HG02610 (cell line): ENCODE data around the gene COL18A1.
"Not testable (repeated sequence)": the region's sequence is repeated elsewhere in the genome, so short reads cannot be mapped to it uniquely, and the experiment has no call there.

Experiments
- ATAC-seq: cut with Tn5 transposase; IDR thresholded peaks from one replicate; pipeline ENCODE4 v1.9.1; 2021; ENCODE audit warnings: mild to moderate bottlenecking, moderate library complexity; ENCODE audit not compliant: unreplicated experiment

The COL18A1 gene

GRCh38 chr21:45438391-45439145, 33.6 kb downstream of the COL18A1 start:
- ATAC-seq = no peak

GRCh38 chr21:45439161-45439872, 34.4 kb downstream of the COL18A1 start:
- no peak for ATAC-seq

GRCh38 chr21:45439901-45440461, 35.0 kb downstream of the COL18A1 start:
- no peak for ATAC-seq

GRCh38 chr21:45440736-45441350, 35.9 kb downstream of the COL18A1 start:
- no peak for ATAC-seq

- ATAC-seq = no peak
These were observed 36.7 kb downstream of the COL18A1 start for GRCh38 chr21:45441431-45442255.

- no peak for ATAC-seq
These were observed 37.3 kb downstream of the COL18A1 start for GRCh38 chr21:45442276-45442675.

GRCh38 chr21:45442686-45443594, 38.0 kb downstream of the COL18A1 start:
- ATAC-seq = not testable (repeated sequence)

- ATAC-seq = no peak
These were observed 38.7 kb downstream of the COL18A1 start for GRCh38 chr21:45443595-45444181.

GRCh38 chr21:45444385-45444784, 39.4 kb downstream of the COL18A1 start:
- ATAC-seq = no peak

GRCh38 chr21:45445369-45445768, 40.4 kb downstream of the COL18A1 start:
- ATAC-seq = no peak

GRCh38 chr21:45447821-45448220, 42.9 kb downstream of the COL18A1 start:
- ATAC-seq = no peak

GRCh38 chr21:45448283-45448809, 43.4 kb downstream of the COL18A1 start:
- ATAC-seq = no peak

- no peak for ATAC-seq
These were observed 44.1 kb downstream of the COL18A1 start for GRCh38 chr21:45448810-45449657.

- no peak for ATAC-seq
These were observed 44.9 kb downstream of the COL18A1 start for GRCh38 chr21:45449658-45450422.

GRCh38 chr21:45450423-45451090, 45.6 kb downstream of the COL18A1 start:
- no peak for ATAC-seq

- no peak for ATAC-seq
These were observed 46.3 kb downstream of the COL18A1 start for GRCh38 chr21:45451091-45451740.
